ENCODE results near the gene BCAS3. TPM values are rescaled to one million over a fixed set of nuclear protein-coding genes. Genes with fewer than 3 reads are reported as not detected.

The BCAS3 gene
- total RNA-seq, 1 donor from 2014 or later, result 30.5 TPM

DNA sequence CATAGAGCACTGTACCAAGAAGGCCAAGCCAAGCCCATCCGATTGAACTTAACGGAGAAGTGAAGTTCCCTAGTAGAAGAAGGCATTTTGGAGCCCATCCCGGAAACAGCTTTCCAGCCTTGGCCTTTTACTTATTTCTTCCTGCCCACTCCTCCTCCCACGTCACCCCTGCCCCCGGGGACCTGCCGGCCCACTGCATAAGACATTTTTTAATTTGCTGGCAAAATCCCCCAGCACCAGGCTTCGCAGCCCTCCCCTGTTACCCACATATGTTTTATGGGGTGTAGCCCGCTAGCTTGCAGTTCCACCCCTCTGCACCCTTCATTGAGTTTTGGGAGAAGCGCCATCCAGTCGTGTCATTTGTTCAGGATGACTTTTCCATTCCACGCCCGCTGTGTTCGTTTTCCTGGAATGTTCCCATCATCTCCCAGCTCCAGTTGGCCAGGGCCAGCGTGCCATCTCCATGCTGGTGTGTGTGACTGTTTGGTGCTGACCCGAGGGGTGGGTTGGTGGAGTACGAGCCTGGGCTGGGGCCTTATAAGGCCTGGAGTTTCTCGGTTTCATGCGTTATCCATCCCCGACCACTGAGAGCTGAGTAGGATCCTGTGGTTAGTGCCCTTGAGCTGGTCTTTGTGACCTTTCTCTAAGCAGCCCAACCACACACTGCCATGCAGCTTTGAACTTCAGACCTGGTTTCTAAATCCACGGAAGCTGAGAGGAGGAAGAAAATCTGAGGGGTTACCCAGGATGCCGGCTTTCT, 702.0 kb downstream of the BCAS3 start:
- H3K27me3 Mint-ChIP-seq (ENCODE audit: low read depth), result peaks cover 11% of the 10 kb centered on the region
- H3K4me1 Mint-ChIP-seq, result peaks cover 39% of the 10 kb centered on the region
- TF ChIP-seq, protein P1, sequence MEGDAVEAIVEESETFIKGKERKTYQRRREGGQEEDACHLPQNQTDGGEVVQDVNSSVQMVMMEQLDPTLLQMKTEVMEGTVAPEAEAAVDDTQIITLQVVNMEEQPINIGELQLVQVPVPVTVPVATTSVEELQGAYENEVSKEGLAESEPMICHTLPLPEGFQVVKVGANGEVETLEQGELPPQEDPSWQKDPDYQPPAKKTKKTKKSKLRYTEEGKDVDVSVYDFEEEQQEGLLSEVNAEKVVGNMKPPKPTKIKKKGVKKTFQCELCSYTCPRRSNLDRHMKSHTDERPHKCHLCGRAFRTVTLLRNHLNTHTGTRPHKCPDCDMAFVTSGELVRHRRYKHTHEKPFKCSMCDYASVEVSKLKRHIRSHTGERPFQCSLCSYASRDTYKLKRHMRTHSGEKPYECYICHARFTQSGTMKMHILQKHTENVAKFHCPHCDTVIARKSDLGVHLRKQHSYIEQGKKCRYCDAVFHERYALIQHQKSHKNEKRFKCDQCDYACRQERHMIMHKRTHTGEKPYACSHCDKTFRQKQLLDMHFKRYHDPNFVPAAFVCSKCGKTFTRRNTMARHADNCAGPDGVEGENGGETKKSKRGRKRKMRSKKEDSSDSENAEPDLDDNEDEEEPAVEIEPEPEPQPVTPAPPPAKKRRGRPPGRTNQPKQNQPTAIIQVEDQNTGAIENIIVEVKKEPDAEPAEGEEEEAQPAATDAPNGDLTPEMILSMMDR (conservative IDR thresholded peaks at IDR 0.05), result no peak
- no peaks in the 10 kb centered on the region for H3K9me3 Mint-ChIP-seq
- peak overlapping the region; percentile 19 for H3K27ac Mint-ChIP-seq (ENCODE audit: unreplicated experiment)
- no peak for DNase-seq (ENCODE audit: low read depth, low spot score)
- no peak overlapping the region for H3K4me3 Mint-ChIP-seq
- no peaks in the 10 kb centered on the region for H3K36me3 Mint-ChIP-seq (ENCODE audit: low read depth)

DNA sequence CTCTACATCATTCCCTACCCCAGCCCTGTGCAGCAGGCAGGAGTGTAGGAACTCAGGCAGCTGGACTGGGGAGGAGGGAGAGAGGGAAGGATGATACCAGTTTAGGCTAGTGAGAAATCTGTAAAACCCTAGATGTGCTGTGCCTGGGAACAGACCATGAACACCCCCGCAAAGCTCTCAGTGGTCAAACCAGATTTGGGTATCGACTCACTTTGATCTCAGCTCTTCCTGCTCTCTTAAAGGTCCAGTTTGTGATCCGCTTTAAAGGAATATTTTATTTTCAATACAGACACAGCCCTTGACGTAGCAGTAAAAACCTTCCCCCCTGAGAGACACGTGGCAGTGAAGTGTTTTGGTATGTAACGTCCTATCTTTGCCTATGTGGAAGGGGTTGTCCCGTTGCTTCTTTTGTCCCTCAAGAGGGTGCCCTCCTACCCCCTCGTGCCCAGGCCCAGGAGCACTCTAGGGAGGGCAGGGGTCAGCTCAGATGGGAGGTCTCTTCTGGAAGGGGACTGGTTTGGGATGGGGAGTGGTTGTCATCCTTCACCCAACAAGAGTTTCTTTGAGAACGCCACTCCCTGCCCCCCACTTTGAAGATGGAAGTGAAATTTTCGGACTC, 702.7 kb downstream of the BCAS3 start:
- Mint-ChIP-seq H3K4me3 (peak overlapping the region; percentile 39), H3K9me3 (no peaks in the 10 kb centered on the region), H3K27ac (ENCODE audit: unreplicated experiment) (no peak overlapping the region), H3K36me3 (ENCODE audit: low read depth) (no peaks in the 10 kb centered on the region), H3K27me3 (ENCODE audit: low read depth) (peaks cover 14% of the 10 kb centered on the region), H3K4me1 (peaks cover 42% of the 10 kb centered on the region)
- TF ChIP-seq, protein P1 (conservative IDR thresholded peaks at IDR 0.05), result no peak
- no peak for DNase-seq (ENCODE audit: low read depth, low spot score)

DNA sequence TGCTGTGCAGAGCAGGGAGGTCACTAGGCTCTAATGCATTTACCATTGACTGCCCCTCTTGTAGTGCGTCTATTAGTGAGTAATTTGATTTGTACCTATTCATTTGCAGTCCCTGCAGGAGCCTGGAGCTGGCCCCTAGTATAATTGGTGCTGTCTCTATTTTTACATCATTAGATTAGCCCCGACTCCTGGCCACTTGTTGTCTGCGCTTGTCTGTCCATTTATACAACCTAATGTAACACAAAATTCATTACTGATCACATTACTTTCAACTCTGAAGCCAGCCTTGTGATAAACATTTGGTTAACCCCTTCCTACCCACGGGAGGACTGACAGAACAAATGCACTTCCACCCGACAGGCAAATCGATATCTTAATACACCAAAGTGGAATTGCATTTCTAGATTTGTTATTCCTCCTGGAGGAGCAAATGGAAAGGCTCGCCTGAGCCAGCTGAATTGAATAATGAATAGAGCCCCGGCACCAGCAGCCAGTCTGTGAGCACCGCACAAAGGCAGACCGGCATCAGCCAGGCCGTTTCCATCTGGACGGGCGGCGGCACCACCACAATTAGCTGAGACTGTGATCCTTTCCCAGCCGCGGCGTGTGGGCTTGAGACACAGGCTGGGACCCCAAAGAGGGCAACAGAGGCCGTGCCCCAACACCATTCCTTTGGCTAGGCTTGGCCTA, 703.3 kb downstream of the BCAS3 start:
- Mint-ChIP-seq H3K27me3 (ENCODE audit: low read depth) (peaks cover 19% of the 10 kb centered on the region), H3K9me3 (no peaks in the 10 kb centered on the region), H3K36me3 (ENCODE audit: low read depth) (no peaks in the 10 kb centered on the region), H3K27ac (ENCODE audit: unreplicated experiment) (no peak overlapping the region), H3K4me1 (peaks cover 49% of the 10 kb centered on the region), H3K4me3 (peak overlapping the region; percentile 39)
- TF ChIP-seq, protein P1 (conservative IDR thresholded peaks at IDR 0.05), result no peak
- DNase-seq (ENCODE audit: low read depth, low spot score), result no peak

DNA sequence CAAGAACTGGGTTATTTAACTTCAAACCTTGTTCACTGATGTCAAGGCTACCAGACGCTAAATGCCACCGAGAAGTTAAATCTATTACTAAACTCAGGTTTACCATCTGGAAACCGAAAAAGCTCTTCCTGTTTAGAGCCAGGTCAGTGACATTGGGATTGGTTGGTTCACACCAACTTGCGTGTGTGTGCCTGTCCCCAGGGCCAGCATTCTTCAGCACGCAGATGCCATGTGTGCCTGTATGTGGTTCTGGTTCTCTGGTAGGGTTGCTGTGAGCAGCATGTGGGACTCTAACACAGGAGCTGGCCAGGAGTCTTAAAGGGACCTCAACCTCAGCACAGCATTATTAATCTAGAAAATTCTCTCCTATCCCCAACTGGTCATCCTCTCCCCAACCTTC, 703.9 kb downstream of the BCAS3 start:
- no peak for DNase-seq (ENCODE audit: low read depth, low spot score)
- no peak overlapping the region for H3K4me3 Mint-ChIP-seq
- no peaks in the 10 kb centered on the region for H3K36me3 Mint-ChIP-seq (ENCODE audit: low read depth)
- peaks cover 50% of the 10 kb centered on the region for H3K4me1 Mint-ChIP-seq
- TF ChIP-seq, protein P1 (conservative IDR thresholded peaks at IDR 0.05), result no peak
- H3K27ac Mint-ChIP-seq (ENCODE audit: unreplicated experiment), result peak overlapping the region; percentile 86
- H3K27me3 Mint-ChIP-seq (ENCODE audit: low read depth), result peaks cover 17% of the 10 kb centered on the region
- H3K9me3 Mint-ChIP-seq, result no peaks in the 10 kb centered on the region

DNA sequence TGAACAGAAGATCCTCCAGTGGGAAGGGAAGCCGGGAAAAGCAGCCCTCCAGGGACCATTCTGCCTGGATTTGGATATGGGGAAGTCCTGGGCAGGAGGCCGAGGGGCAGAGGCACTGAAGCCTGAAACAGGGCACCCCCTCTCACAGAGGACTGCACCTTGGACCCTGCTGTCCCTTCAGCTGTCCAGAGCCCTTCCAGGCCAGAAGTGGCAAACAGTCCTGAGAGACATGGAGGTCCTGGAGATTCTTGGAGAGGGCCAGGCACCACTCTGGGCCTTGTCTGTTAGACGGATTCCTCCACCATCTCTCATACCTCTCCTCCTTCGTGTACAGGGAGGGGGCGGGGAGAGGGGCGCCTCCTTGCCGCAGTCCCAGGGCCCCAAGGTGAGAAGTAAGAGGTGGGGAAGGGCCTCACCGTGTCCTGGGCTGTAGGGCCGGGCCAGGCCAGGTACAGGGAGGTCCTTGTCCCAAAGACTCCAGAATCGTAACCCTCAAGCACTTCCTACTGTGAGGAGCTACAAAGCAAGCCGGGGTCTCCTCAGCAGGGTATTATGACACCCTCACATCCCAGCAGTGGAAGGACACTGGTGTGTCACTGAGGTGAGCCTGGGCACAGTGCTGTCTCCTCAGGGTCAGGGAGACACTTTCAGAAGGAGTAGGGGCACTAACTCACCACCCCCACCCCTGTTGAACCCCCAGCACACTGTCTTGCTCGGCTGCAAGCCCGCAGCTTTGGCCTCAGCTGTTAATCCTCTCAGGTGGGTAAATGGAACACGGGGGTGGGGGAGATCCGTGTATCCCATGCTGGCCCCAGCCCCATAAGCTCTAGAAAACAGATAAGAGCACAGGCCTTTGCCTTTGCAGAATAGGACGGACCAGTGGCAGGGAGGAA, 705.4 kb downstream of the BCAS3 start:
- no peak for DNase-seq (ENCODE audit: low read depth, low spot score)
- no peaks in the 10 kb centered on the region for H3K36me3 Mint-ChIP-seq (ENCODE audit: low read depth)
- H3K4me1 Mint-ChIP-seq, result peaks cover 50% of the 10 kb centered on the region
- no peak overlapping the region for H3K4me3 Mint-ChIP-seq
- TF ChIP-seq, protein P1 (conservative IDR thresholded peaks at IDR 0.05), result no peak
- H3K9me3 Mint-ChIP-seq, result no peaks in the 10 kb centered on the region
- no peak overlapping the region for H3K27ac Mint-ChIP-seq (ENCODE audit: unreplicated experiment)
- H3K27me3 Mint-ChIP-seq (ENCODE audit: low read depth), result peaks cover 16% of the 10 kb centered on the region
